ENCODE results near the gene SOX5. TPM values are rescaled to one million over a fixed set of nuclear protein-coding genes. Genes with fewer than 3 reads are reported as not detected.

The SOX5 gene
- total and polyA plus RNA-seq, 9 of the 15 experiments (the other 6 are each of a cell fraction or from before 2014, with no cell fraction given) = 8.3 to 16.5 (median 11.9) TPM

- TF ChIP-seq, protein P1, sequence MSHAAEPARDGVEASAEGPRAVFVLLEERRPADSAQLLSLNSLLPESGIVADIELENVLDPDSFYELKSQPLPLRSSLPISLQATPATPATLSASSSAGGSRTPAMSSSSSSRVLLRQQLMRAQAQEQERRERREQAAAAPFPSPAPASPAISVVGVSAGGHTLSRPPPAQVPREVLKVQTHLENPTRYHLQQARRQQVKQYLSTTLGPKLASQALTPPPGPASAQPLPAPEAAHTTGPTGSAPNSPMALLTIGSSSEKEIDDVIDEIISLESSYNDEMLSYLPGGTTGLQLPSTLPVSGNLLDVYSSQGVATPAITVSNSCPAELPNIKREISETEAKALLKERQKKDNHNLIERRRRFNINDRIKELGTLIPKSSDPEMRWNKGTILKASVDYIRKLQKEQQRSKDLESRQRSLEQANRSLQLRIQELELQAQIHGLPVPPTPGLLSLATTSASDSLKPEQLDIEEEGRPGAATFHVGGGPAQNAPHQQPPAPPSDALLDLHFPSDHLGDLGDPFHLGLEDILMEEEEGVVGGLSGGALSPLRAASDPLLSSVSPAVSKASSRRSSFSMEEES (CRISPR knock-in tag; IDR thresholded peaks at IDR 0.05) = no peak
- TF ChIP-seq NCOA1 (IDR thresholded peaks at IDR 0.05; ENCODE audit: low read depth) (no peak), MAFF (IDR thresholded peaks at IDR 0.05; ENCODE audit: low read length) (no peak), ZNF57 (CRISPR knock-in tag; IDR thresholded peaks at IDR 0.05) (no peak), HCFC1 (IDR thresholded peaks at IDR 0.05; ENCODE audit: low read depth, low read length) (no peak), MBD2 (IDR thresholded peaks at IDR 0.05; ENCODE audit: borderline replicate concordance, low read depth) (no peak), MAZ (CRISPR knock-in tag; conservative IDR thresholded peaks at IDR 0.05 in 1 of 2, IDR thresholded peaks at IDR 0.05 in 1 of 2) (no peak), ZNF12 (CRISPR knock-in tag; IDR thresholded peaks at IDR 0.05) (no peak), SMARCE1 (IDR thresholded peaks at IDR 0.05) (no peak)
Observed at GRCh38 chr12:23617749-23618148, 331.7 kb downstream of the SOX5 start (continued).

DNA sequence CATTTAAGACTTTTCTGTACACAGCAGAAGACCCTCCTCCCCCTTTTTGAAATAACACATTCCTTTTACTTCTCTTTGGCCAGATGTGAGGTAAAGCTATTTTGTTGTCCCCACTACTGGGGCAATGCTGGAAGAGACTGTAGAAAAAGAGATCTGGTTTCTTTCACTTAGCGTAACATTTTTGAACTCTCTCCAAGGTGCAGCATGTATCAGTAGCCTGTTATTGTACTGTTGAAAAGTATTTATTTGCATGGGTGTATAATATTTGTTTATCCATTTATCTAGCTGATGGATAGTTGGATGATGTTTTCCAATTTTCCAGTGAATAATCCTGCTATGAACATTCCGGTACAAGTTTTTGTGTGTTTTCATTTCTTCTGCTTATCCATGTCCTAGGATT lies 335.2 kb downstream of the SOX5 start:
- no peak overlapping the region for H3K4me3 ChIP-seq
- in situ Hi-C loops (cut with MboI) = no loop called here
- no TSS peak for BruUV-seq (replicated peaks)
- intact Hi-C loops (cut with micrococcal nuclease) = no loop called here
- no peaks in the 10 kb centered on the region for H3K79me2 ChIP-seq (ENCODE audit: control insufficient read depth, insufficient read depth, low read length)
- no peaks in the 10 kb centered on the region for H3K9me1 ChIP-seq (ENCODE audit: control insufficient read depth, insufficient read depth, low read length)
- H3K9ac ChIP-seq (ENCODE audit: insufficient read depth in 1 of 2, low read depth in 2 of 2, low read length in 2 of 2) = no peak overlapping the region
- 0 out of 5 replicates have a peak, but pooled peaks cover 0 to 5% of the 10 kb centered on the region in 2 experiments for H3K4me1 ChIP-seq (replicated peaks in 1 of 2; ENCODE audit: control insufficient read depth in 2 of 2, insufficient read depth in 2 of 2, low read length in 2 of 2)
- no peak for FAIRE-seq
- H3K27me3 ChIP-seq (ENCODE audit: control insufficient read depth in 2 of 2, insufficient read depth in 2 of 2, low read length in 2 of 2) = no peaks in the 10 kb centered on the region
- no peak for ATAC-seq
- no peaks in the 10 kb centered on the region; the same call in 1 of the 2 replicates for H3K9me3 ChIP-seq (replicated peaks; ENCODE audit: control insufficient read depth, insufficient read depth, low read depth, low read length)
- H3K36me3 ChIP-seq (ENCODE audit: control insufficient read depth, insufficient read depth, low read length) = no peaks in the 10 kb centered on the region
- ChIA-PET CTCF (ENCODE audit: low intra/inter-chr PET ratio) (no interaction called here), POLR2A (no interaction called here)
- H4K20me1 ChIP-seq (replicated peaks; ENCODE audit: control insufficient read depth, insufficient read depth, low read length) = no peaks in the 10 kb centered on the region
- no peak overlapping the region for H3K27ac ChIP-seq (ENCODE audit: extremely low read depth, low read depth, low read length)
- no peak overlapping the region for H3K4me2 ChIP-seq (ENCODE audit: insufficient read depth, low read length)
- WGBS (ENCODE audit: insufficient coverage, low coverage, missing lambda C conversion rate) = 96% methylated on average over 2 of the region's 2 CpGs
- H2AFZ ChIP-seq (ENCODE audit: low read depth, low read length) = no peak overlapping the region
- DNase-seq (ENCODE audit: extremely low read depth in 1 of 4, low spot score in 3 of 4) = no peak
- no peak for TF ChIP-seq RBM39 (optimal IDR thresholded peaks at IDR 0.05; ENCODE audit: low read depth, low read length)
- TF ChIP-seq, protein P2, sequence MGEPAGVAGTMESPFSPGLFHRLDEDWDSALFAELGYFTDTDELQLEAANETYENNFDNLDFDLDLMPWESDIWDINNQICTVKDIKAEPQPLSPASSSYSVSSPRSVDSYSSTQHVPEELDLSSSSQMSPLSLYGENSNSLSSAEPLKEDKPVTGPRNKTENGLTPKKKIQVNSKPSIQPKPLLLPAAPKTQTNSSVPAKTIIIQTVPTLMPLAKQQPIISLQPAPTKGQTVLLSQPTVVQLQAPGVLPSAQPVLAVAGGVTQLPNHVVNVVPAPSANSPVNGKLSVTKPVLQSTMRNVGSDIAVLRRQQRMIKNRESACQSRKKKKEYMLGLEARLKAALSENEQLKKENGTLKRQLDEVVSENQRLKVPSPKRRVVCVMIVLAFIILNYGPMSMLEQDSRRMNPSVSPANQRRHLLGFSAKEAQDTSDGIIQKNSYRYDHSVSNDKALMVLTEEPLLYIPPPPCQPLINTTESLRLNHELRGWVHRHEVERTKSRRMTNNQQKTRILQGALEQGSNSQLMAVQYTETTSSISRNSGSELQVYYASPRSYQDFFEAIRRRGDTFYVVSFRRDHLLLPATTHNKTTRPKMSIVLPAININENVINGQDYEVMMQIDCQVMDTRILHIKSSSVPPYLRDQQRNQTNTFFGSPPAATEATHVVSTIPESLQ (CRISPR knock-in tag; IDR thresholded peaks at IDR 0.05) = no peak
- TF ChIP-seq U2AF1 (optimal IDR thresholded peaks at IDR 0.05; ENCODE audit: low read depth, low read length) = no peak
- TF ChIP-seq ZNF511 (CRISPR knock-in tag; IDR thresholded peaks at IDR 0.05) = no peak
- TF ChIP-seq MCM7 (IDR thresholded peaks at IDR 0.05) = no peak
- TF ChIP-seq, protein P3, sequence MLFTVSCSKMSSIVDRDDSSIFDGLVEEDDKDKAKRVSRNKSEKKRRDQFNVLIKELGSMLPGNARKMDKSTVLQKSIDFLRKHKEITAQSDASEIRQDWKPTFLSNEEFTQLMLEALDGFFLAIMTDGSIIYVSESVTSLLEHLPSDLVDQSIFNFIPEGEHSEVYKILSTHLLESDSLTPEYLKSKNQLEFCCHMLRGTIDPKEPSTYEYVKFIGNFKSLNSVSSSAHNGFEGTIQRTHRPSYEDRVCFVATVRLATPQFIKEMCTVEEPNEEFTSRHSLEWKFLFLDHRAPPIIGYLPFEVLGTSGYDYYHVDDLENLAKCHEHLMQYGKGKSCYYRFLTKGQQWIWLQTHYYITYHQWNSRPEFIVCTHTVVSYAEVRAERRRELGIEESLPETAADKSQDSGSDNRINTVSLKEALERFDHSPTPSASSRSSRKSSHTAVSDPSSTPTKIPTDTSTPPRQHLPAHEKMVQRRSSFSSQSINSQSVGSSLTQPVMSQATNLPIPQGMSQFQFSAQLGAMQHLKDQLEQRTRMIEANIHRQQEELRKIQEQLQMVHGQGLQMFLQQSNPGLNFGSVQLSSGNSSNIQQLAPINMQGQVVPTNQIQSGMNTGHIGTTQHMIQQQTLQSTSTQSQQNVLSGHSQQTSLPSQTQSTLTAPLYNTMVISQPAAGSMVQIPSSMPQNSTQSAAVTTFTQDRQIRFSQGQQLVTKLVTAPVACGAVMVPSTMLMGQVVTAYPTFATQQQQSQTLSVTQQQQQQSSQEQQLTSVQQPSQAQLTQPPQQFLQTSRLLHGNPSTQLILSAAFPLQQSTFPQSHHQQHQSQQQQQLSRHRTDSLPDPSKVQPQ (CRISPR knock-in tag; IDR thresholded peaks at IDR 0.05; ENCODE audit: borderline replicate concordance) = no peak
